ENCODE data around the gene MMP20. TPM values are rescaled to one million over a fixed set of nuclear protein-coding genes. Genes with fewer than 3 reads are reported as not detected.

The MMP20 gene
- total and polyA plus RNA-seq, 7 donors, result not detected

DNA sequence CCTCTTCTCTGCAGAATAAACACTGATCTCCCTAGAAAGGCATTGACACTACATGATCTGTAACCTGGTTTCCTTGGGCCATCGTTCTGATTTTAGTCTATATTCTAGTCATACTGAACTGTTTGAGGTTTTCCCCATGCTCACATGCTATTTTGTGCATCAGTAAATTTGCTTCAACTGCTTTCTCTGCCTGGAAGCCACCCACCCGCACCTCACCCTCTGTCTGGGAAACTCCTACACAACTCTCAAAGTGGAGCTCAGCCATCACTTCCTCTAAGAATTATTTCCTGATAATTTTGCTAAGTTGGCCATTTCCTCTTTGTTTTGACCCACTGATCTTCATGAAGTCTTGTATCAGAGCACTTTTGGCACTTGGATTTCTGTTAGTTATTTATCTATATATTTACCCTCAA lies 36.1 kb downstream of the MMP20 start:
- no peaks in the 10 kb centered on the region for H3K9me3 ChIP-seq
- no peak overlapping the region for H3K4me3 ChIP-seq
- TF ChIP-seq, protein P1, sequence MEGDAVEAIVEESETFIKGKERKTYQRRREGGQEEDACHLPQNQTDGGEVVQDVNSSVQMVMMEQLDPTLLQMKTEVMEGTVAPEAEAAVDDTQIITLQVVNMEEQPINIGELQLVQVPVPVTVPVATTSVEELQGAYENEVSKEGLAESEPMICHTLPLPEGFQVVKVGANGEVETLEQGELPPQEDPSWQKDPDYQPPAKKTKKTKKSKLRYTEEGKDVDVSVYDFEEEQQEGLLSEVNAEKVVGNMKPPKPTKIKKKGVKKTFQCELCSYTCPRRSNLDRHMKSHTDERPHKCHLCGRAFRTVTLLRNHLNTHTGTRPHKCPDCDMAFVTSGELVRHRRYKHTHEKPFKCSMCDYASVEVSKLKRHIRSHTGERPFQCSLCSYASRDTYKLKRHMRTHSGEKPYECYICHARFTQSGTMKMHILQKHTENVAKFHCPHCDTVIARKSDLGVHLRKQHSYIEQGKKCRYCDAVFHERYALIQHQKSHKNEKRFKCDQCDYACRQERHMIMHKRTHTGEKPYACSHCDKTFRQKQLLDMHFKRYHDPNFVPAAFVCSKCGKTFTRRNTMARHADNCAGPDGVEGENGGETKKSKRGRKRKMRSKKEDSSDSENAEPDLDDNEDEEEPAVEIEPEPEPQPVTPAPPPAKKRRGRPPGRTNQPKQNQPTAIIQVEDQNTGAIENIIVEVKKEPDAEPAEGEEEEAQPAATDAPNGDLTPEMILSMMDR (IDR thresholded peaks at IDR 0.05), result no peak
- no peaks in the 10 kb centered on the region for H3K27me3 ChIP-seq (ENCODE audit: insufficient read depth in 3 of 3, low read length in 2 of 3)
- WGBS, 3 donors, result 75 to 92% (median 81%) methylated on average over 2 of the region's 2 CpGs
- H3K36me3 ChIP-seq (ENCODE audit: insufficient read depth in 1 of 2, low read depth in 1 of 2), result no peaks in the 10 kb centered on the region
- ATAC-seq (no peak), DNase-seq (no peak)
- no peak overlapping the region for H3K27ac ChIP-seq
- intact Hi-C loops (cut with DNase I), result no loop called here
- no peaks in the 10 kb centered on the region for H3K4me1 ChIP-seq

DNA sequence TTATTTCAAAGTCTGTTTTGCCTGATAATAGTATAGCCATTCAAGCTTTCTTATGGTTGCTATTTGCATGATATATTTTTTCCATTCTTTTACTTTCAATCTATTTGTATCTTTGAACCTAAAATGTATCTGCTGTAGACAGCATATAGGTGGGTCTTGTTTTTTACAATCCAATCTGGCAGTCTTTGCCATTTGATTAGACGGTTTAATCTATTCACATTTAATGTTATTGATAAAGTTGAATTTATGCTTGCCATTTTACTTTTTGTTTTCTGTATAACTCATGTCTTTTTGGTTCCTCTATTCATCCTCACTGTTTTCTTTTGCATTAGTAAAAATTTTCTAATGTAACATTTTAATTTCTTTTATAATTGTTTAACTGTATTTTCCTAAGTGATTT lies 37.4 kb downstream of the MMP20 start:
- ATAC-seq, result no peak

GRCh38 chr11:102583141-102583873 lies 41.8 kb downstream of the MMP20 start:
- no peak overlapping the region for H3K27ac ChIP-seq
- H3K4me1 ChIP-seq, result no peaks in the 10 kb centered on the region
- TF ChIP-seq, protein P1 (IDR thresholded peaks at IDR 0.05), result no peak
- no peaks in the 10 kb centered on the region for H3K27me3 ChIP-seq (ENCODE audit: insufficient read depth in 3 of 3, low read length in 2 of 3)
- DNase-seq (no peak), ATAC-seq (no peak)
- H3K36me3 ChIP-seq (ENCODE audit: insufficient read depth in 1 of 2, low read depth in 1 of 2), result no peaks in the 10 kb centered on the region
- no peaks in the 10 kb centered on the region for H3K9me3 ChIP-seq
- WGBS, 3 donors, result 97 to 100% (median 98%) methylated on average over 2 of the region's 2 CpGs
- no peak overlapping the region for H3K4me3 ChIP-seq
- intact Hi-C loops (cut with DNase I), result no loop called here

More for the DNA sequence above, 37.4 kb downstream of the MMP20 start:
- TF ChIP-seq, protein P1 (IDR thresholded peaks at IDR 0.05), result no peak
- DNase-seq, result no peak
- intact Hi-C loops (cut with DNase I), result no loop called here
- Histone ChIP-seq H3K4me3 (no peak overlapping the region), H3K9me3 (no peaks in the 10 kb centered on the region), H3K27ac (no peak overlapping the region), H3K4me1 (no peaks in the 10 kb centered on the region), H3K36me3 (ENCODE audit: insufficient read depth in 1 of 2, low read depth in 1 of 2) (no peaks in the 10 kb centered on the region), H3K27me3 (ENCODE audit: insufficient read depth in 3 of 3, low read length in 2 of 3) (no peaks in the 10 kb centered on the region)
- WGBS, 3 donors, result 92 to 98% (median 93%) methylated on average over 1 of the region's 1 CpG

DNA sequence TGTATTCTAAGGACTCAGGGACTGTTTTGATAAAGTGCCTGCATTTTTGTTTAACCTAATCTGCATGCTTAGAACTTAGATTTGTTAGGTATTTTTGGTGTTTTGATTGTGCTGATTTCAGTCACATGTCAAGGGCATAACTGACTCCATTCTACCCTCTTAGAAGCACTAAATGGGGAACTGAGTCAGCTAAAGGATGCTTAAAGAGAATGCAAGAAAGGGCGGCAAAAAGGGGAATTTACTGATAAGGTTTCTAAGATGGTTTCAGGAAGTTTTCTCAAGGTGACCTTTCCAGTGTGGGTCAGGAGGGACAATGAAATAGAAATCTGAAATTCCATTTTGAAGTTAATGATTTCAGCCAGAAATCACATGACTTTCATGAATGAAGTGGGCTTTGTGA lies 43.0 kb downstream of the MMP20 start:
- ATAC-seq (no peak), DNase-seq (no peak)
- no peaks in the 10 kb centered on the region for H3K36me3 ChIP-seq (ENCODE audit: insufficient read depth in 1 of 2, low read depth in 1 of 2)
- H3K27me3 ChIP-seq (ENCODE audit: insufficient read depth in 3 of 3, low read length in 2 of 3), result no peaks in the 10 kb centered on the region
- 80 to 94% (median 84%) methylated on average over 1 of the region's 1 CpG for WGBS, 3 donors
- no peak overlapping the region for H3K4me3 ChIP-seq
- TF ChIP-seq, protein P1 (IDR thresholded peaks at IDR 0.05), result no peak
- intact Hi-C loops (cut with DNase I), result no loop called here
- no peaks in the 10 kb centered on the region for H3K9me3 ChIP-seq
- no peaks in the 10 kb centered on the region for H3K4me1 ChIP-seq
- H3K27ac ChIP-seq, result no peak overlapping the region

GRCh38 chr11:102581066-102581465 lies 44.1 kb downstream of the MMP20 start:
- no peak overlapping the region for H3K27ac ChIP-seq
- H3K4me3 ChIP-seq, result no peak overlapping the region
- no peak for ATAC-seq
- H3K27me3 ChIP-seq (ENCODE audit: insufficient read depth in 3 of 3, low read length in 2 of 3), result no peaks in the 10 kb centered on the region
- DNase-seq, result no peak
- intact Hi-C loops (cut with DNase I), result no loop called here
- no peaks in the 10 kb centered on the region for H3K36me3 ChIP-seq (ENCODE audit: insufficient read depth in 1 of 2, low read depth in 1 of 2)
- no peaks in the 10 kb centered on the region for H3K4me1 ChIP-seq
- TF ChIP-seq, protein P1 (IDR thresholded peaks at IDR 0.05), result no peak
- WGBS, 3 donors, result 82 to 88% (median 82%) methylated on average over 4 of the region's 4 CpGs
- H3K9me3 ChIP-seq, result no peaks in the 10 kb centered on the region
